Stimulated activated naive CD4-positive, alpha-beta T cell treated with Interleukin-2 at 50 U/mL for 16 hours (primary cell): ENCODE measurements around the gene CCNF.

Experiments used
- DNase-seq: peaks from one replicate; lab custom pipeline; 2025; lab: John Stamatoyannopoulos, UW

The CCNF gene

GRCh38 chr16:2501946-2502895 is 73.0 kb downstream of the CCNF start:
- DNase-seq: no peak

- no peak for DNase-seq
Measured at GRCh38 chr16:2505695-2506094, 76.4 kb downstream of the CCNF start.

GRCh38 chr16:2507052-2507659 is 77.9 kb downstream of the CCNF start:
- DNase-seq: no peak

DNA sequence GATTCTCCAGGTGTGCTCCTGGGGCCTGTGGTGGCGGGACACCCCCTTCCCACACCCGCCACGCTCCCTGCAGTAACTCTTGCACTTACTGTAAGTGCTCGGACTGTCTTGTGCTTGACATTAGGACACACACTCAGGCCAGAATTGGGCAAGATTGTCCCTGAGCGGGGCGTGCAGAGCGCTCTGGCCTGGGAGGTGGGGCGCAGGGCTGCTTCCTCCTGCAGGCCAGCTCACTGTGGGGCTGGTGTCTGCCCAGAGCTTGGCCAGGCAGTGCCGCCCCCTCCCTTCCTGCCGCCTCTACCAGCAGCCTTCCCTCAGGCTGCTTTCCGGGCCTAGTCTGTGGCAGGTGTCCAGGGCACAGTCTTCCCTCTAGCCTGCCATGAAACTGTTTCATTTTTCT is 78.4 kb downstream of the CCNF start:
- DNase-seq: no peak
